Activated CD4-positive, alpha-beta memory T cell treated with anti-CD3 and anti-CD28 coated beads, Interleukin-2, amount 10 ng/mL, durations not matched to agents 7 days and 5 days (primary cell): ENCODE measurements around the gene HDAC3. TPM values are rescaled to one million over a fixed set of nuclear protein-coding genes. Genes with fewer than 3 reads are reported as not detected.

ENCODE experiments used
- CTCF ChIA-PET: fragments of 350-600 bp; sonication (Branson Sonifier 250); formaldehyde crosslinking; loops from one replicate; lab custom pipeline; 2021; ENCODE audit warnings: antibody characterized with exemption, inconsistent platforms; lab: Charles Lee
- POLR2A ChIA-PET: fragments of 350-600 bp; sonication (Branson Sonifier 250); formaldehyde crosslinking; loops from one replicate; lab custom pipeline; 2021; ENCODE audit warnings: antibody characterized with exemption; lab: Charles Lee
- DNase-seq: peaks from one replicate; pipeline ENCODE4 v3.0.0-alpha.2; 2020
- H3K27ac Mint-ChIP-seq: one replicate; pipeline ENCODE4 v1.8.0; 2021; ENCODE audit warnings: mild to moderate bottlenecking, mixed read lengths
- H3K27me3 Mint-ChIP-seq: one replicate; pipeline ENCODE4 v1.8.0; 2021; ENCODE audit warnings: mixed read lengths
- H3K36me3 Mint-ChIP-seq: one replicate; pipeline ENCODE4 v1.8.0; 2021; ENCODE audit warnings: low read depth, mixed read lengths
- H3K4me1 Mint-ChIP-seq: one replicate; pipeline ENCODE4 v1.8.0; 2021; ENCODE audit warnings: mixed read lengths
- H3K4me3 Mint-ChIP-seq: one replicate; pipeline ENCODE4 v1.8.0; 2021; ENCODE audit warnings: mild to moderate bottlenecking, mixed read lengths
- H3K9me3 Mint-ChIP-seq: one replicate; pipeline ENCODE4 v1.8.0; 2021; ENCODE audit warnings: mixed read lengths
- total RNA-seq, 2 experiments: library from RNA; stranded (reverse); gene quantifications; one replicate each; pipeline ENCODE4 v1.2.3, GENCODE V29; 2021

HDAC3 gene
- total RNA-seq, 2 experiments from 2014 or later: 72.0 to 77.9 TPM

GRCh38 chr5:141597394-141597793, 39.3 kb downstream of the HDAC3 start:
- H3K27ac Mint-ChIP-seq: peak overlapping the region; percentile 33
- CTCF ChIA-PET: interaction anchor here (1.4 to 14.6 kb wide), 6 partner anchors 20 to 40 kb away, joined by 3 to 198 read pairs (median 9); partner anchors contain the start of genes DIAPH1, HDAC3 and RELL2
- no peaks in the 10 kb centered on the region for H3K9me3 Mint-ChIP-seq
- no peak overlapping the region for H3K4me3 Mint-ChIP-seq
- peaks cover 52% of the 10 kb centered on the region for H3K36me3 Mint-ChIP-seq
- H3K27me3 Mint-ChIP-seq: no peaks in the 10 kb centered on the region
- POLR2A ChIA-PET: interaction anchor here (1.2 to 3.5 kb wide), 7 partner anchors 9 to 67 kb away, joined by 3 to 46 read pairs (median 7); partner anchors contain the start of genes DIAPH1, HDAC3 and RELL2
- no peak for DNase-seq
- peaks cover 74% of the 10 kb centered on the region for H3K4me1 Mint-ChIP-seq

GRCh38 chr5:141596867-141597266, 39.8 kb downstream of the HDAC3 start:
- Mint-ChIP-seq H3K27me3 (no peaks in the 10 kb centered on the region), H3K4me1 (peaks cover 74% of the 10 kb centered on the region), H3K9me3 (no peaks in the 10 kb centered on the region), H3K4me3 (no peak overlapping the region), H3K36me3 (peaks cover 56% of the 10 kb centered on the region), H3K27ac (peak overlapping the region; percentile 33)
- DNase-seq: no peak
- ChIA-PET CTCF (interaction anchor here (1.4 to 14.6 kb wide), 5 partner anchors 20 to 40 kb away, joined by 3 to 198 read pairs (median 10); partner anchors contain the start of genes DIAPH1, HDAC3 and RELL2), POLR2A (interaction anchor here (1.3 to 3.5 kb wide), 5 partner anchors 9 to 46 kb away, joined by 3 to 46 read pairs (median 7); partner anchors contain the start of genes DIAPH1, HDAC3 and RELL2)

- Mint-ChIP-seq H3K27ac (no peak overlapping the region), H3K36me3 (peaks cover 59% of the 10 kb centered on the region), H3K27me3 (no peaks in the 10 kb centered on the region), H3K4me3 (no peak overlapping the region), H3K9me3 (no peaks in the 10 kb centered on the region), H3K4me1 (peaks cover 39% of the 10 kb centered on the region)
- CTCF ChIA-PET: interaction anchor here (6.4 to 8.3 kb wide), 2 partner anchors 28 to 44 kb away, joined by 150 to 436 read pairs; partner anchors contain the start of genes DIAPH1, HDAC3 and RELL2
- POLR2A ChIA-PET: interaction anchor here (4.9 kb wide), 1 partner anchor 28 kb away, joined by 124 read pairs; the partner anchor contains the start of gene DIAPH1
- DNase-seq: no peak
Measured at GRCh38 chr5:141590127-141590526, 46.5 kb downstream of the HDAC3 start.

GRCh38 chr5:141586246-141586645, 50.4 kb downstream of the HDAC3 start:
- H3K4me1 Mint-ChIP-seq: peaks cover 19% of the 10 kb centered on the region
- peaks cover 66% of the 10 kb centered on the region for H3K36me3 Mint-ChIP-seq
- no peak overlapping the region for H3K4me3 Mint-ChIP-seq
- H3K27ac Mint-ChIP-seq: no peak overlapping the region
- H3K27me3 Mint-ChIP-seq: no peaks in the 10 kb centered on the region
- CTCF ChIA-PET: interaction anchor here (1.3 to 2.2 kb wide), 3 partner anchors 19 to 33 kb away, joined by 3 to 8 read pairs (median 5); no protein-coding TSS in a partner anchor
- H3K9me3 Mint-ChIP-seq: no peaks in the 10 kb centered on the region
- no peak for DNase-seq
- POLR2A ChIA-PET: no interaction called here

- Mint-ChIP-seq H3K27me3 (no peaks in the 10 kb centered on the region), H3K36me3 (peaks cover 67% of the 10 kb centered on the region), H3K27ac (no peak overlapping the region), H3K9me3 (no peaks in the 10 kb centered on the region), H3K4me3 (no peak overlapping the region), H3K4me1 (peaks cover 13% of the 10 kb centered on the region)
- CTCF ChIA-PET: interaction anchor here (1.3 to 2.2 kb wide), 4 partner anchors 19 to 34 kb away, joined by 3 to 8 read pairs (median 4); no protein-coding TSS in a partner anchor
- no peak for DNase-seq
- POLR2A ChIA-PET: interaction anchor here (1.3 kb wide), 1 partner anchor 34 kb away, joined by 3 read pairs; no protein-coding TSS in a partner anchor
Measured at GRCh38 chr5:141585594-141585993, 51.1 kb downstream of the HDAC3 start.

GRCh38 chr5:141574122-141574510, 62.5 kb downstream of the HDAC3 start:
- POLR2A ChIA-PET: interaction anchor here (1.7 kb wide), 1 partner anchor 44 kb away, joined by 7 read pairs; the partner anchor contains the start of gene DIAPH1
- peaks cover 74% of the 10 kb centered on the region for H3K36me3 Mint-ChIP-seq
- H3K27ac Mint-ChIP-seq: no peak overlapping the region

GRCh38 chr5:141573489-141574121, 63.0 kb downstream of the HDAC3 start:
- no peak for DNase-seq
- H3K36me3 Mint-ChIP-seq: peaks cover 74% of the 10 kb centered on the region
- CTCF ChIA-PET: interaction anchor here (1.5 to 1.8 kb wide), 2 partner anchors 10 to 16 kb away, joined by 4 to 5 read pairs; no protein-coding TSS in a partner anchor
- no peaks in the 10 kb centered on the region for H3K4me1 Mint-ChIP-seq
- no peaks in the 10 kb centered on the region for H3K9me3 Mint-ChIP-seq
- POLR2A ChIA-PET: no interaction called here
- no peak overlapping the region for H3K27ac Mint-ChIP-seq
- no peak overlapping the region for H3K4me3 Mint-ChIP-seq
- H3K27me3 Mint-ChIP-seq: no peaks in the 10 kb centered on the region

More at GRCh38 chr5:141574122-141574510, 62.5 kb downstream of the HDAC3 start:
- H3K9me3 Mint-ChIP-seq: no peaks in the 10 kb centered on the region
- no peak overlapping the region for H3K4me3 Mint-ChIP-seq
- no peaks in the 10 kb centered on the region for H3K4me1 Mint-ChIP-seq
- no peak for DNase-seq
- no peaks in the 10 kb centered on the region for H3K27me3 Mint-ChIP-seq
- CTCF ChIA-PET: interaction anchor here (1.5 kb wide), 1 partner anchor 10 kb away, joined by 10 read pairs; no protein-coding TSS in a partner anchor

Other genes starting within 250 kb of the HDAC3 start
- not detected for gene PCDHGB4, start 249.2 kb downstream of the HDAC3 start, total RNA-seq
- gene PCDHGA8, start 244.2 kb downstream of the HDAC3 start, total RNA-seq: not detected
- gene PCDHGB5, start 238.9 kb downstream of the HDAC3 start, total RNA-seq: not detected
- not detected for gene PCDHGA9, start 234.1 kb downstream of the HDAC3 start, total RNA-seq
- gene PCDHGB6, start 228.8 kb downstream of the HDAC3 start, total RNA-seq: not detected
- gene PCDHGA10, start 223.9 kb downstream of the HDAC3 start, total RNA-seq: under 1 TPM in 1 of 2 experiments, not detected in 1; 0.05 TPM
- under 1 TPM in 1 of 2 experiments, not detected in 1; 0.08 TPM for gene PCDHGB7, start 219.2 kb downstream of the HDAC3 start, total RNA-seq
- gene PCDHGA11, start 215.8 kb downstream of the HDAC3 start, total RNA-seq: not detected
- gene PCDHGA12, start 206.3 kb downstream of the HDAC3 start, total RNA-seq: not detected
- not detected for gene PCDHGC3, start 160.9 kb downstream of the HDAC3 start, total RNA-seq
- not detected for gene PCDHGC4, start 151.8 kb downstream of the HDAC3 start, total RNA-seq
- gene PCDHGC5, start 147.8 kb downstream of the HDAC3 start, total RNA-seq: not detected
- gene DIAPH1, start 17.8 kb downstream of the HDAC3 start, total RNA-seq: 100 to 1,000 TPM; 317 to 323 TPM
- gene RELL2, start 148 bp upstream of the HDAC3 start, total RNA-seq: 10 to 100 TPM; 18.8 to 19.4 TPM
- 10 to 100 TPM; 69.8 to 71.8 TPM for gene FCHSD1, start 14.6 kb upstream of the HDAC3 start, total RNA-seq
- 10 to 100 TPM; 13.6 to 13.9 TPM for gene ARAP3, start 45.4 kb upstream of the HDAC3 start, total RNA-seq
- not detected for gene PCDH1, start 241.6 kb upstream of the HDAC3 start, total RNA-seq